Right lobe of liver (tissue), 4 donors: Measurements from ENCODE around the gene ANKRD18B.
"Not testable (repeated sequence)": the region's sequence is repeated elsewhere in the genome, so short reads cannot be mapped to it uniquely, and the experiment has no call there.

Experiments
- CTCF ChIP-seq, 4 donors: fragments of 200-600 bp in 3 of 4; fragments of 450-650 bp in 1 of 4; IDR thresholded peaks; one replicate each; pipeline versions ENCODE4 v1.5.1 to v1.8.0; 2016 to 2022; ENCODE audit warnings: antibody characterized with exemption in 4 of 4, mild to moderate bottlenecking in 2 of 4
- POLR2A ChIP-seq: fragments of 450-650 bp; IDR thresholded peaks from one replicate; pipeline ENCODE4 v1.6.1; 2017; ENCODE audit warnings: antibody characterized with exemption, mild to moderate bottlenecking
- donor health status: DM: no; HTN: no; CAD: no.
- donor health status: DM: no; HTN: no; CAD: no.
- donor health status: DM: no; HTN: yes; CAD: no.

DNA sequence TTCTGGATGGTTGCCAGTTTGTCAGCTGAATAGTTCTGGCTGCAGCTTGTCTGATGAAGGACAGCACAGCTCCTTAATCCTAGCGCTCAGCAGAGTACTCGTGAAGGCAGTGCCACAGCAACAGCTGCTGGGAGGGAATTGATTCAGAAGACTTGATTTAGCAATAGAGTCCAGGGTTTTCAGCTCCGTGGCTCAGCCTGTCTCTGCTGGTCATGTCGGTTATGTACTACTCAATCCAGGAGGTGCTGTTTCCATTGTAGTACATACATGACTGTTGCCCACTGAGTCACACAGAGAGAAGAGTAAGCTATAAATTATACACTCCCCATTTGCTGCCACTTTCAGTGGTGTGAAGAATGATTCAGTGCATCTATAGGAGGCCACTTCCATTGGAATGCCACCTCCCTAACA is 28.3 kb downstream of the ANKRD18B start:
- not testable (repeated sequence) for TF ChIP-seq CTCF (IDR thresholded peaks at IDR 0.05); POLR2A
